HCT116 (cell line): ENCODE data around the gene CMTM8. TPM values are rescaled to one million over a fixed set of nuclear protein-coding genes. Genes with fewer than 3 reads are reported as not detected.

Experiments
- ATAC-seq: fragments of 200-7000 bp; cut with Tn5 transposase; 2 replicates; pipeline ENCODE4 v1.9.1; 2020; ENCODE audit warnings: mild to moderate bottlenecking, moderate library complexity
- BruUV-seq: library from RNA; stranded (reverse); fragments of 400-500 nt; replicated peaks from 2 replicates; lab custom pipeline; 2021; lab: Mats Ljungman, UMichigan
- CTCF ChIA-PET: fragments of 300-600 bp; sonication (Branson Sonifier 250); formaldehyde crosslinking; loops from one replicate; lab custom pipeline; 2021; ENCODE audit warnings: antibody characterized with exemption; lab: Charles Lee
- POLR2A ChIA-PET: fragments of 300-600, 350-600 bp; sonication (Branson Sonifier 250); formaldehyde crosslinking; loops from one replicate; lab custom pipeline; 2021; ENCODE audit warnings: antibody characterized with exemption; lab: Charles Lee
- RAD21 ChIA-PET, 2 experiments: fragments of 300-600 bp; sonication (Branson Sonifier 250); formaldehyde crosslinking; loops; one replicate each; lab custom pipeline; 2023; ENCODE audit warnings: low total read pairs in 2 of 2; ENCODE audit not compliant: uncharacterized antibody in 2 of 2, unreplicated experiment in 2 of 2, low non-redundant PET in 1 of 2; lab: Charles Lee
- DNase-seq: peaks from one replicate; pipeline ENCODE4 v3.0.0-alpha.2; 2010; ENCODE audit warnings: low read depth, low spot score
- H2AFZ ChIP-seq: fragments of 200-600 bp; shearing (Covaris generic), sonication (generic); 2 replicates; pipeline ENCODE4 v1.6.1; 2017; ENCODE audit warnings: low read depth, mixed run types, mixed read lengths, antibody characterized with exemption, low read length; ENCODE audit not compliant: poor library complexity, severe bottlenecking
- H3K27ac ChIP-seq: 2 replicates; pipeline ENCODE4 v1.5.1; 2012; ENCODE audit warnings: low read depth, low read length
- H3K27me3 ChIP-seq: fragments of 200-600 bp; sonication (generic); 2 replicates; pipeline ENCODE4 v1.6.1; 2016; ENCODE audit warnings: mixed run types, low read length, mixed read lengths; ENCODE audit not compliant: insufficient read depth
- H3K36me3 ChIP-seq, 2 experiments: fragments of 200-500 bp in 1 of 2; fragments of 200-600 bp in 1 of 2; sonication (Bioruptor generic) in 1 of 2; sonication (generic) in 1 of 2; 2 replicates each; pipeline versions ENCODE4 v1.5.1 to v1.6.1; 2014 to 2016; ENCODE audit warnings: low read length in 2 of 2, inconsistent platforms in 1 of 2, mixed read lengths in 1 of 2, mixed run types in 1 of 2; ENCODE audit not compliant: insufficient read depth in 2 of 2, control insufficient read depth in 1 of 2
- H3K4me1 ChIP-seq, 2 experiments: fragments of 200-600 bp in 1 of 2; sonication (generic) in 1 of 2; 2 replicates each; pipeline versions ENCODE4 v1.5.1 to v1.6.1; 2012 to 2017; ENCODE audit warnings: low read length in 2 of 2, inconsistent platforms in 1 of 2, mild to moderate bottlenecking in 1 of 2, mixed read lengths in 1 of 2, mixed run types in 1 of 2, moderate library complexity in 1 of 2; ENCODE audit not compliant: insufficient read depth in 2 of 2, control insufficient read depth in 1 of 2
- H3K4me2 ChIP-seq: fragments of 200-600 bp; sonication (generic); 2 replicates; pipeline ENCODE4 v1.6.1; 2017; ENCODE audit warnings: mixed run types, low read length, mixed read lengths
- H3K4me3 ChIP-seq, 2 experiments: fragments of 200-600 bp in 1 of 2; sonication (generic) in 1 of 2; replicated peaks in 1 of 2; 2 replicates each; pipeline ENCODE4 v1.5.1; 2011 to 2016; ENCODE audit warnings: low read length in 2 of 2, control low read depth in 1 of 2, low read depth in 1 of 2, mild to moderate bottlenecking in 1 of 2, mixed read lengths in 1 of 2, mixed run types in 1 of 2
- H3K79me2 ChIP-seq: fragments of 200-600 bp; sonication (generic); 2 replicates; pipeline ENCODE4 v1.6.1; 2017; ENCODE audit warnings: mild to moderate bottlenecking, mixed run types, low read length, moderate library complexity, mixed read lengths; ENCODE audit not compliant: insufficient read depth
- H3K9ac ChIP-seq: fragments of 200-600 bp; sonication (generic); 2 replicates; pipeline ENCODE4 v1.6.1; 2016; ENCODE audit warnings: low read length, mixed read lengths
- H3K9me2 ChIP-seq: fragments of 200-600 bp; sonication (generic), shearing (Covaris generic); 2 replicates; pipeline ENCODE4 v1.6.1; 2017; ENCODE audit warnings: mixed run types, mild to moderate bottlenecking, moderate library complexity; ENCODE audit not compliant: insufficient read depth
- H3K9me3 ChIP-seq, 2 experiments: fragments of 200-500 bp in 1 of 2; fragments of 200-600 bp in 1 of 2; sonication (Bioruptor generic) in 1 of 2; sonication (generic) in 1 of 2; 2 replicates each; pipeline ENCODE4 v1.6.1; 2014 to 2017; ENCODE audit warnings: low read length in 2 of 2, mixed read lengths in 2 of 2, inconsistent platforms in 1 of 2, low read depth in 1 of 2, mild to moderate bottlenecking in 1 of 2, mixed run types in 1 of 2, moderate library complexity in 1 of 2; ENCODE audit not compliant: control insufficient read depth in 1 of 2, insufficient read depth in 1 of 2
- H4K20me1 ChIP-seq: fragments of 200-600 bp; sonication (generic), shearing (Covaris generic); 2 replicates; pipeline ENCODE4 v1.6.1; 2017; ENCODE audit warnings: mixed run types, mild to moderate bottlenecking, moderate library complexity; ENCODE audit not compliant: insufficient read depth
- CTCF ChIP-seq, 3 experiments: fragments of 200-600 bp in 1 of 3; sonication (generic) in 1 of 3; IDR thresholded peaks in 2 of 3; conservative IDR thresholded peaks in 1 of 3; 2 replicates each; pipeline ENCODE4 v1.5.1; 2012 to 2017; ENCODE audit warnings: low read depth in 2 of 3, low read length in 2 of 3, antibody characterized with exemption in 1 of 3, borderline replicate concordance in 1 of 3, control low read depth in 1 of 3, mild to moderate bottlenecking in 1 of 3, mixed read lengths in 1 of 3, mixed run types in 1 of 3, moderate library complexity in 1 of 3; ENCODE audit not compliant: insufficient read depth in 1 of 3
- EGR1 ChIP-seq: IDR thresholded peaks from 2 replicates; pipeline ENCODE4 v1.6.1; 2012; ENCODE audit warnings: low read depth
- ELF1 ChIP-seq: IDR thresholded peaks from 2 replicates; pipeline ENCODE4 v1.6.1; 2012; ENCODE audit warnings: low read depth, borderline replicate concordance
- EZH2 ChIP-seq: fragments of 200-600 bp; sonication (generic); IDR thresholded peaks from 2 replicates; pipeline ENCODE4 v1.6.1; 2017; ENCODE audit warnings: antibody characterized with exemption, mixed run types
- MAX ChIP-seq: IDR thresholded peaks from 2 replicates; pipeline ENCODE4 v1.6.1; 2012
- POLR2AphosphoS5 ChIP-seq: IDR thresholded peaks from 2 replicates; pipeline ENCODE4 v1.6.1; 2011; ENCODE audit warnings: mild to moderate bottlenecking, low read depth, low read length, moderate library complexity
- SRF ChIP-seq: IDR thresholded peaks from 2 replicates; pipeline ENCODE4 v1.6.1; 2012; ENCODE audit warnings: low read depth
- TCF7L2 ChIP-seq: IDR thresholded peaks from 2 replicates; pipeline ENCODE4 v1.7.0; 2011; ENCODE audit warnings: borderline replicate concordance, inconsistent platforms; ENCODE audit not compliant: insufficient read depth, insufficient read length; ENCODE audit errors: extremely low read depth
- YY1 ChIP-seq: IDR thresholded peaks from 2 replicates; pipeline ENCODE4 v1.6.1; 2011; ENCODE audit warnings: low read length, low read depth, moderate library complexity, mild to moderate bottlenecking; ENCODE audit not compliant: insufficient replicate concordance; ENCODE audit errors: extremely low read depth
- ZFX ChIP-seq: fragments of 450-650 bp; IDR thresholded peaks from 2 replicates; pipeline ENCODE4 v1.6.1; 2017
- ZNF274 ChIP-seq: fragments of 200-500 bp; sonication (Bioruptor generic); IDR thresholded peaks from 2 replicates; pipeline ENCODE4 v1.6.1; 2014; ENCODE audit warnings: mild to moderate bottlenecking, low read depth, low read length, inconsistent platforms
- intact Hi-C: fragments of 100-400 bp; cut with micrococcal nuclease; formaldehyde crosslinking; loops from 2 replicates; pipeline ENCODE4 v1.10.0; 2022
- total RNA-seq: library from RNA; stranded (reverse); gene quantifications from one replicate; pipeline ENCODE4 v1.2.1, GENCODE V29; 2021; ENCODE audit not compliant: unreplicated experiment

The CMTM8 gene
- total RNA-seq, 1 experiment from 2014 or later = 19.4 TPM

DNA sequence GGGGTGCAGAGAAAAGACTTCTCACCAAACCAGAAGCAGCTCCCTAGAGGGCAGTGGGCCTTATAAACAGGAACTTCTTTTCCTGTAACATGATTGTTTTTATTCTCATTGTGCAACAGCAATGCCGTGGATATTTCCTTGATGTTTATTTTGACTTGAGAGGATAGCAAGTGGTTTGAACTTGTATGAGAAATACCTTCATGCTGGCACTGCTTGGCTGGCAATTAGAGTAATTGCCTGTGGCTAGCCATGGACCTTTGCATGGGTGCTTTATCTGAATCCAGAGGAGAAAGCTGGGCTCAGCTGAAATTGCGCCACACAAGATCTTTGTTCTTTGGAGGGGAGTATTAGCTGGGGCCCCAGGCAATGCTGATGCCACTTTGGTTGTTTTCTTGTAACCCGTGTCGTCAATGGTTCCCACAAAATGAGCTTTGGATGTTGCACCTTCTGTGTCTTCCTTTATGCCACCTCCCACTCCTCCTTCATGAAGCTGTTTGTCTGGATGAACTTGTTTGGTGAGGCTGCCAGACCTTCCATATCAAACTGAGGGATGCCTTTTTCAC, 37.9 kb downstream of the CMTM8 start (continued):
- TF ChIP-seq EZH2 (no peak), CTCF (IDR thresholded peaks at IDR 0.05 in 2 of 3, conservative IDR thresholded peaks at IDR 0.05 in 1 of 3; ENCODE audit: borderline replicate concordance in 1 of 3, insufficient read depth in 1 of 3, low read depth in 2 of 3, low read length in 2 of 3) (no peak), EGR1 (no peak)

GRCh38 chr3:32278714-32279113, 40.2 kb downstream of the CMTM8 start:
- Histone ChIP-seq H3K4me3 (no peak overlapping the region), H3K9me2 (no peaks in the 10 kb centered on the region; the same call in 1 of the 2 replicates), H3K4me2 (no peak overlapping the region), H3K27me3 (no peaks in the 10 kb centered on the region), H3K79me2 (peaks cover 73% of the 10 kb centered on the region)
- intact Hi-C loops = no loop called here
- TF ChIP-seq MAX (no peak), ELF1 (no peak), YY1 (no peak), POLR2AphosphoS5 (no peak), ZNF274 (no peak), TCF7L2 (no peak), EZH2 (no peak), SRF (no peak), ZFX (no peak)
- TF ChIP-seq, all 23 proteins: peak for 0
- Histone ChIP-seq H3K9me3 (no peaks in the 10 kb centered on the region), H4K20me1 (peaks cover 7% of the 10 kb centered on the region; the same call in 1 of the 2 replicates), H2AFZ (no peak overlapping the region), H3K9ac (no peak overlapping the region), H3K4me1 (peaks cover 22 to 26% of the 10 kb centered on the region in 2 experiments), H3K36me3 (no peaks in the 10 kb centered on the region), H3K27ac (no peak overlapping the region)
- DNase-seq = no peak
- CTCF ChIA-PET = no interaction called here
- RAD21 ChIA-PET = no interaction called here
- no TSS peak for BruUV-seq
- no peak for ATAC-seq
- POLR2A ChIA-PET = interaction anchor here (0.7 kb wide), 1 partner anchor 40 kb away, joined by 3 read pairs; the partner anchor contains the start of gene CMTM8
